ENCODE measurements around the gene NEK9. TPM values are rescaled to one million over a fixed set of nuclear protein-coding genes. Genes with fewer than 3 reads are reported as not detected.

NEK9 gene
- total and polyA plus RNA-seq, 2 donors (not counting 1 experiment from before 2014, with no cell fraction given) = 35.1 to 110 TPM

GRCh38 chr14:75064205-75064567, 62.7 kb downstream of the NEK9 start:
- POLR2A ChIA-PET = interaction anchor here (0.6 to 1.0 kb wide), 4 partner anchors 15 to 217 kb away, joined by 3 read pairs; partner anchors contain the start of gene NEK9
- peak overlapping the region; percentile 100 for H3K4me3 Mint-ChIP-seq

More at GRCh38 chr14:75064205-75064567, 62.7 kb downstream of the NEK9 start:
- peak overlapping the region; percentile 85 for H2AFZ ChIP-seq (ENCODE audit: insufficient read depth, low read depth, low read length, poor library complexity, severe bottlenecking)
- H3K4me1 Mint-ChIP-seq = peaks cover 20% of the 10 kb centered on the region
- no peak for DNase-seq
- peaks cover 5% of the 10 kb centered on the region for H3K79me2 ChIP-seq (ENCODE audit: control insufficient read depth, insufficient read depth, low read length)
- intact Hi-C loops (cut with micrococcal nuclease) = loop anchor here (1.0 to 10.0 kb wide), 4 partner anchors 13 to 449 kb away; partner anchors contain the start of genes EIF2B2, LTBP2, MLH3 and NEK9
- no peaks in the 10 kb centered on the region for H3K27me3 ChIP-seq (replicated peaks in 1 of 4; ENCODE audit: control extremely low read depth in 1 of 4, control insufficient read depth in 3 of 4, insufficient read depth in 4 of 4, low read length in 3 of 4)
- no peaks in the 10 kb centered on the region for H3K9me3 Mint-ChIP-seq (ENCODE audit: insufficient read depth)
- peaks cover 15 to 20% of the 10 kb centered on the region in 2 donors for H3K4me1 ChIP-seq (ENCODE audit: control insufficient read depth in 2 of 2, insufficient read depth in 2 of 2, low read length in 2 of 2)
- H3K27me3 Mint-ChIP-seq = no peaks in the 10 kb centered on the region
- peak overlapping the region; percentile 88 for H3K4me2 ChIP-seq (replicated peaks; ENCODE audit: low read depth, low read length, poor library complexity, severe bottlenecking)
- H3K36me3 ChIP-seq (replicated peaks in 1 of 2; ENCODE audit: control extremely low read depth in 1 of 2, control insufficient read depth in 1 of 2, extremely low read depth in 1 of 2, insufficient read depth in 2 of 2, low read length in 1 of 2) = peaks cover 0 to 2% of the 10 kb centered on the region in 2 experiments
- no peaks in the 10 kb centered on the region for H4K20me1 ChIP-seq (ENCODE audit: control insufficient read depth, insufficient read depth, low read length, poor library complexity, severe bottlenecking)
- WGBS (ENCODE audit: insufficient coverage) = 79% methylated on average over 6 of the region's 8 CpGs
- no peak for ATAC-seq (ENCODE audit: low read depth)
- TF ChIP-seq EZH2 (IDR thresholded peaks at IDR 0.05; ENCODE audit: borderline replicate concordance, insufficient read depth, low read depth, low read length, poor library complexity, severe bottlenecking) (no peak), CTCF (IDR thresholded peaks at IDR 0.05) (no peak)
- H3K9me3 ChIP-seq (ENCODE audit: control extremely low read depth in 1 of 3, control insufficient read depth in 2 of 3, insufficient read depth in 1 of 3, low read length in 2 of 3) = peaks cover 0 to 2% (median 0%) of the 10 kb centered on the region in 3 donors
- H3K9ac ChIP-seq (ENCODE audit: low read length) = peak overlapping the region; percentile 75
- H3K27ac ChIP-seq (ENCODE audit: low read length in 2 of 2) = peak overlapping the region in 1 of 2 donors; percentile 73
- peak overlapping the region; percentile 95 for H3K27ac Mint-ChIP-seq
- H3K4me3 ChIP-seq (ENCODE audit: control extremely low read depth in 1 of 5, extremely low read depth in 1 of 5, insufficient read depth in 1 of 5, low read depth in 2 of 5, low read length in 4 of 5) = peak overlapping the region; percentile 72 to 100 (median 96)
- CTCF ChIA-PET = interaction anchor here (0.6 to 3.2 kb wide), 3 partner anchors 25 to 1659 kb away, joined by 4 to 13 read pairs (median 9); no protein-coding TSS in a partner anchor

All from B cell (primary cell).